A204.1 (cell line): ENCODE measurements around the gene MPRIP.

Experiments used
- FAIRE-seq: peaks from 2 replicates; lab custom pipeline; 2012; peaks lifted over from hg19 to GRCh38; lab: Jason Lieb, UNC

The MPRIP gene

GRCh38 chr17:17111401-17112393 is 69.4 kb downstream of the MPRIP start:
- FAIRE-seq = no peak

- FAIRE-seq = no peak
These were observed 70.5 kb downstream of the MPRIP start for GRCh38 chr17:17112628-17113200.

- FAIRE-seq = no peak
These were observed 72.5 kb downstream of the MPRIP start for GRCh38 chr17:17114592-17115225.

GRCh38 chr17:17115620-17116019 is 73.4 kb downstream of the MPRIP start:
- no peak for FAIRE-seq

GRCh38 chr17:17116406-17116805 is 74.1 kb downstream of the MPRIP start:
- no peak for FAIRE-seq

GRCh38 chr17:17117923-17118322 is 75.7 kb downstream of the MPRIP start:
- no peak for FAIRE-seq

GRCh38 chr17:17118399-17118798 is 76.1 kb downstream of the MPRIP start:
- FAIRE-seq = no peak

GRCh38 chr17:17119106-17119505 is 76.8 kb downstream of the MPRIP start:
- FAIRE-seq = no peak

GRCh38 chr17:17119533-17119932 is 77.3 kb downstream of the MPRIP start:
- FAIRE-seq = no peak

- no peak for FAIRE-seq
These were observed 78.0 kb downstream of the MPRIP start for GRCh38 chr17:17120294-17120693.

- no peak for FAIRE-seq
These were observed 78.4 kb downstream of the MPRIP start for GRCh38 chr17:17120701-17121100.

- no peak for FAIRE-seq
These were observed 78.9 kb downstream of the MPRIP start for GRCh38 chr17:17121162-17121561.

- no peak for FAIRE-seq
These were observed 80.7 kb downstream of the MPRIP start for GRCh38 chr17:17122781-17123483.

- no peak for FAIRE-seq
These were observed 82.1 kb downstream of the MPRIP start for GRCh38 chr17:17124341-17124740.

- no peak for FAIRE-seq
These were observed 83.2 kb downstream of the MPRIP start for GRCh38 chr17:17125136-17126084.

- no peak for FAIRE-seq
These were observed 84.2 kb downstream of the MPRIP start for GRCh38 chr17:17126131-17127110.

- FAIRE-seq = no peak
These were observed 84.9 kb downstream of the MPRIP start for GRCh38 chr17:17127156-17127555.

GRCh38 chr17:17127730-17128291 is 85.6 kb downstream of the MPRIP start:
- no peak for FAIRE-seq

- no peak for FAIRE-seq
These were observed 86.3 kb downstream of the MPRIP start for GRCh38 chr17:17128476-17129075.
